Stimulated activated CD8-positive, alpha-beta memory T cell treated with anti-CD3 and anti-CD28 coated beads, Interleukin-12 subunit alpha, Interleukin-12 subunit beta, amount 100 ng/mL, for 4 hours (primary cell): ENCODE results near the gene ANKDD1B.

Experiments used
- DNase-seq: peaks from one replicate; pipeline ENCODE4 v3.0.0-alpha.2; 2020; ENCODE audit warnings: low read depth

ANKDD1B gene

GRCh38 chr5:75616971-75617621 lies 5.8 kb downstream of the ANKDD1B start:
- DNase-seq, result no peak

- DNase-seq, result no peak
Measured at GRCh38 chr5:75617736-75618352, 6.6 kb downstream of the ANKDD1B start.

GRCh38 chr5:75620184-75620959 lies 9.1 kb downstream of the ANKDD1B start:
- DNase-seq, result no peak

DNA sequence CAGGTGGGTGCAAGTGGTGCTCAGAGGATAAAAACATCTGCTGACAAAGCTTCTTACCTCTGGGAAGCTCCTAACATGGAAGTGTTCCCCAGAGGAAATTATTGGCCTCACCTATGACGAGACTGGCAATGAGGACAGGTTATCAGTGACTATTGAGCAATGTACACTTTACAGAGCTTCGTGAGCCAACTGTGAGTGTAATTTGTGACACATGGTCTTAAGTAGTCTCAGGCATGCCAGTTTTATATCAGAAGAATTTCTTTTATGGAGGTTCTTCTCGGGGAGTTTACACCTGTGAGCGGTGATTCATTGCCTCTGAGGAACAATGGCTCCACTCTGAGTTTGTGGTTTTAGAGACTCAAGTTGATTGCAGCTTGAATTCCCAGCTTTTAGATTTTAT lies 11.3 kb downstream of the ANKDD1B start:
- no peak for DNase-seq

GRCh38 chr5:75623846-75624245 lies 12.6 kb downstream of the ANKDD1B start:
- no peak for DNase-seq

DNA sequence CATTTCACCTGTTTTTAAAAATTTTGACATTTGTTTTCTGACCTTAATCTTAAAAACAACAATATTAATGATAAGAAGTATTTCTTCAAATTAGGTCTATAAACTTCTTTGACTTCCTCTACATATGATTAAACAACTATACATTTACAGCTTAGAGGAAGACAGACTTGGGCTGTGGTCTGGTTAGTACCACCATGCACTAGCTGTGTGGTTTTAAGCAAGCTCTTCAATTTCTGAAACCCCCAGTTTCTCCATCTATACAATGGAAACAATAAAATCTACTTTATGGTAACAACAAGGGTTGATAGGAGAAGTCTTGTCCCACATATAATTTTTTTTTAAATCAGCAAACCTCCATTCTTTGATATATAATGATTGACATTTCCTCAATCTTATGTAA lies 15.7 kb downstream of the ANKDD1B start:
- no peak for DNase-seq

- DNase-seq, result no peak
Measured at GRCh38 chr5:75627801-75628200, 16.5 kb downstream of the ANKDD1B start.

- DNase-seq, result no peak
Measured at GRCh38 chr5:75630875-75631274, 19.6 kb downstream of the ANKDD1B start.

DNA sequence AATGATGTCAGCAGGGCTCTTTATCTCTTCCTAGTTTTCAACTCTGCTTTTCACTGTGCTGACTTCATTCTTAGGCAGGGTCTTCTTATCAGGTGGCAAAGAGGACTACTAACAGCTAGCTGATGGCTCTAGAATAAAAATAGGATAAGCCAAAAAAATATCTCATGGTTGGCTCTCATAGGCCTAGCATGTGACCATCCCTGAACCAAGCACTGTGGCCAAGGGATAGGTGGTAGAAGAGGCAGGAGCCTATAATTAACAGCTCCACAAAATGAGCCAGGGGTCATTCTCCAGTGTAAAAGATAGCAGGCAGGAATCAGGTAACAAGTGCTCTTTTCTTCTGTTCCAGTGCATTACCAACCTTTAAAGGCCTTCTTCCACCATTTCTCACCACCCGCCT lies 21.1 kb downstream of the ANKDD1B start:
- no peak for DNase-seq

DNA sequence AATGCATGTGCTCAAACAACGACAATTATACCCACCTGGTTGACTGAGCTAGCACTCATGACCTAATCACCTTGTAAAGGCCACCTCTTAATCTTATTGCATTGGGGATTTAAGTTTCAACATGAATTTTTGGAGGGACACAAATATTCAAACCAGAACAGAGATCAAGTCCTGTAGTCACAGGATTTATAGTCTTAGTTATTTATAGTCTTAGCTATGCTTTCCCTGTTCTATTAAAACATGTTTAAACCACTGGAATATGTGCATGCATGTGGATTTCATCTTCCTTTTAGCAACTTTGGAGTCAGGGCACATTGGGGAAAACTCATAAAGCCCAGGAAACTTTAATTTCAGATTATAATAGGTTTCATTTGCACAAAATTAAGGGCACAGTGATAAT lies 26.7 kb downstream of the ANKDD1B start:
- no peak for DNase-seq

DNA sequence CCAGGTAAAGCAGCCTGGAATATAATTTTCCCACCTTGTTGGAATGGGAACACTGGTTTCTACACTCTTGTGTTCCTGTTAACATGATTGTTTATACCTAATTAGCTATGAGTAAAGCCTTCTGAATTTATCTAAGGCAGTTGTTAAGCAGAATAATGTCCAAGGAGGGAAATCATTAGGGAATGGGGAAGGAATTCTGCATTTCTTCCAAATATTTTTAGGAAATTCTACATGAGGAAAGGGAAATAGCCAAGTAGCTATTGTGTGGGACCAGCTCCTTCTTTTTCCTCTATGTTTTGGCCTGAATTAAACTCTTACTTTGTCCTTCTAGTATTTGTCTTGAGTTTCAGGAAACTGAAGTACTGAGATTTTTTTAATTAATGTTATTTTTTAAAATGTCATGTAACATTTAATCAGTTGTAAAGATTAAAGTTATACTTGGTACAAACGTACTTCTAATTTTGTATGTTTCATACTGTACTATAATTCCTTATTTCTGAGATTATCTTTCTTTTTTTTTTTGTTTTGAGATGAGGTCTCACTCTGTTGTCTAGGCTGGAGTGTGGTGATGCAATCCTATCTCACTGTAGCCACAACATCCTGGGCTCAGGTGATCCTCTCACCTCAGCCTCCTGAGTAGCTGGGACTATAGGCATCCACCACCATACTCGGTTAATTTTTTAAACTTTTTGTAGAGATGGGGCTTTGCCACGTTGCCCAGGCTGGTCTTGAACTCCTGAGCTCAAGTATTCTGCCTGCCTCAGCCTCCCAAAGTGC lies 28.5 kb downstream of the ANKDD1B start:
- no peak for DNase-seq

GRCh38 chr5:75640395-75640794 lies 29.1 kb downstream of the ANKDD1B start:
- no peak for DNase-seq

- DNase-seq, result no peak
Measured at GRCh38 chr5:75640826-75641225, 29.6 kb downstream of the ANKDD1B start.

DNA sequence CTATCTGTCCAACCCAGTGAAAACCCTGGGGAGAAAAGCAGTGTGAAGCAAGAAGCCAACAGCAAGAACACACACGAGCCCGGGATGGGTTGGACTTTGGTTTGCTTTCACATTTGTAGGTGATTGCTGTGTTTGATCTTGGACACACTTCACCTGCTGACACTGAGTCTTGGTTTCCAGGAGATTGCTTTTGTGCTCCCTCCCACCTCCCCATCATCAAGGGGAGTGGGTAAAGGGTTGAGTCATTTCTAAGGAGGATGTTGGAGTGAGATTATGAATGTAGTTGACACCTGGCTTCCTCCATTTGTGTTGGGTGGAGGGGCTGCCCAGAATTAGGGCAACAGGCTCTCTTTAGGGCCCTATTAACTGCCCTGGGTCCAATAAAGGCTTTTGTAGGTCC lies 37.5 kb downstream of the ANKDD1B start:
- no peak for DNase-seq

DNA sequence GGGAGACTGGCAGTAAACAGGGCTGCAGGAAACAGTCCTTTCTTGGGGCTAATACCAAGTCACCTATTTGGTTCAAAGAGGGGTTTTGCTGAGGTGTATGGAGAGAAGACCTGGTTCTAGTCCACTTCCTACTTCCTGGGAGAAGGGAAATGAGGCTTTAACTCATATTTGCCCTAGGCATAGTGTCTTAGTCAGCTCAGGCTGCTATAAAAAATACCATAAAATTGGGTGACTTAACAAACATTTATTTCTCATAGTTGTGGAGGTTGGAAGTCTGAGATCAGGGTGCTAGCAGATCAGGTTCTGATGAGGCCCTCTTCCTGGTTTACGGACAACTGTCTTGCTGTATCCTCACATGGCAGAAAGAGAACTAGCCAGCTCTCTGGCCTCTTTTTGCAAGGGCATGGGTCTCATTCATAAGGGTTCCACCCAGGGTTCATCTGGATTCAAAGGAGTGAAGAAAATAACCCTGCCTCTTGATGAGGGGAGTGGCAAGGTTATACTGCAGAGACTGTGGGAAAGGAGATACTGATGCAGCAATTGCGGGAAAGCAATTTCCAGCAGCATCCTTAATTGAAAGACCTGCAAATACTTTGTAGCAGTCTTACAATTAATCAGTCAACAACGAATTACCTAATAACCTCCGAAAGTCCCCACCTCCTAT lies 40.5 kb downstream of the ANKDD1B start:
- no peak for DNase-seq

DNA sequence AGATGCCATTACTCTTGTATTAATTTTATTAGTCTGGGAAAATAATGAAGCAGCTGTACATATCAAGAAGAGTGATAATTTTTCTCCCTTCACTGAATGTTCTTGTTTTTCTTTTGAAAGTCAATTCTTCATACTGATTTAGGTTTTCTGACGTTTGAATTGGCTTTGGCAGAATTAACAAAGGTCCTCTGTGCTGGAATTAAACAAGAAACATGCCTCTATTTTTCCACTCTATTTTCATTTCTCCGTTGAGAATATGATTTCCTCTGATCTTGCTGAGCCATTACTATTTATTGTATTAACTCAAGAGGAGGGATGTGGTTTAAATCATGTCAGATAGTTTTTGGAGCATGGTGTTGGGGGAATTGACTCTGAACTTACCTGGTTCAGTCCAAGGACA lies 42.3 kb downstream of the ANKDD1B start:
- DNase-seq, result no peak

GRCh38 chr5:75654693-75655295 lies 43.5 kb downstream of the ANKDD1B start:
- no peak for DNase-seq

GRCh38 chr5:75656311-75657003 lies 45.2 kb downstream of the ANKDD1B start:
- no peak for DNase-seq

GRCh38 chr5:75659791-75660450 lies 48.7 kb downstream of the ANKDD1B start:
- DNase-seq, result no peak

- DNase-seq, result no peak
Measured at GRCh38 chr5:75660678-75661465, 49.6 kb downstream of the ANKDD1B start.
